Stomach (tissue), 4 donors: Measurements from ENCODE around the gene FBXL4.

Experiments
- POLR2A ChIP-seq, 4 donors: fragments of 450-650 bp; IDR thresholded peaks; one replicate each; pipeline ENCODE4 v1.6.1; 2016; ENCODE audit warnings: antibody characterized with exemption in 4 of 4, control low read depth in 2 of 4, mild to moderate bottlenecking in 1 of 4, moderate library complexity in 1 of 4
- POLR2AphosphoS5 ChIP-seq, 3 donors: sonication (generic); formaldehyde crosslinking; IDR thresholded peaks; one replicate each; pipeline ENCODE4 v1.6.1; 2016; ENCODE audit warnings: antibody characterized with exemption in 3 of 3
- TF ChIP-seq, protein P1 (sequence below), 7 experiments: fragments of 450-650 bp in 4 of 7; fragments of 200-600 bp in 3 of 7; sonication (generic) in 3 of 7; IDR thresholded peaks; one replicate each; pipeline ENCODE4 v1.5.1; 2016 to 2019; ENCODE audit warnings: antibody characterized with exemption in 7 of 7, control low read depth in 2 of 7, mild to moderate bottlenecking in 1 of 7

- TF ChIP-seq, protein P1, sequence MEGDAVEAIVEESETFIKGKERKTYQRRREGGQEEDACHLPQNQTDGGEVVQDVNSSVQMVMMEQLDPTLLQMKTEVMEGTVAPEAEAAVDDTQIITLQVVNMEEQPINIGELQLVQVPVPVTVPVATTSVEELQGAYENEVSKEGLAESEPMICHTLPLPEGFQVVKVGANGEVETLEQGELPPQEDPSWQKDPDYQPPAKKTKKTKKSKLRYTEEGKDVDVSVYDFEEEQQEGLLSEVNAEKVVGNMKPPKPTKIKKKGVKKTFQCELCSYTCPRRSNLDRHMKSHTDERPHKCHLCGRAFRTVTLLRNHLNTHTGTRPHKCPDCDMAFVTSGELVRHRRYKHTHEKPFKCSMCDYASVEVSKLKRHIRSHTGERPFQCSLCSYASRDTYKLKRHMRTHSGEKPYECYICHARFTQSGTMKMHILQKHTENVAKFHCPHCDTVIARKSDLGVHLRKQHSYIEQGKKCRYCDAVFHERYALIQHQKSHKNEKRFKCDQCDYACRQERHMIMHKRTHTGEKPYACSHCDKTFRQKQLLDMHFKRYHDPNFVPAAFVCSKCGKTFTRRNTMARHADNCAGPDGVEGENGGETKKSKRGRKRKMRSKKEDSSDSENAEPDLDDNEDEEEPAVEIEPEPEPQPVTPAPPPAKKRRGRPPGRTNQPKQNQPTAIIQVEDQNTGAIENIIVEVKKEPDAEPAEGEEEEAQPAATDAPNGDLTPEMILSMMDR (IDR thresholded peaks at IDR 0.05): no peak
- TF ChIP-seq POLR2A (IDR thresholded peaks at IDR 0.05) (no peak), POLR2AphosphoS5 (IDR thresholded peaks at IDR 0.05) (no peak)
Observed at GRCh38 chr6:98967616-98968015, 19.9 kb upstream of the FBXL4 start.
